MM.1S (cell line): ENCODE results near the gene ECE1.

Source experiments
- DNase-seq: peaks from one replicate; pipeline ENCODE4 v3.0.0-alpha.2; 2015
- H2AFZ ChIP-seq: fragments of 300-600 bp; sonication (generic); 2 replicates; pipeline ENCODE4 v1.6.0; 2016; ENCODE audit warnings: antibody characterized with exemption, low read length
- H3F3A ChIP-seq: fragments of 300-600 bp; sonication (generic); 2 replicates; pipeline ENCODE4 v1.6.1; 2016; ENCODE audit warnings: mild to moderate bottlenecking, antibody characterized with exemption, low read length, moderate library complexity, mixed read lengths; ENCODE audit not compliant: insufficient read depth
- H3K27ac ChIP-seq: fragments of 300-600 bp; sonication (generic); 2 replicates; pipeline ENCODE4 v1.5.1; 2016; ENCODE audit warnings: mild to moderate bottlenecking, low read length
- H3K27me3 ChIP-seq: fragments of 300-600 bp; sonication (generic); replicated peaks from 2 replicates; pipeline ENCODE4 v1.6.0; 2016; ENCODE audit warnings: low read length; ENCODE audit not compliant: insufficient read depth
- H3K36me3 ChIP-seq: fragments of 300-600 bp; sonication (generic); replicated peaks from 2 replicates; pipeline ENCODE4 v1.6.1; 2016; ENCODE audit warnings: mild to moderate bottlenecking, low read length, mixed read lengths; ENCODE audit not compliant: insufficient read depth
- H3K4me1 ChIP-seq: fragments of 300-600 bp; sonication (generic); 2 replicates; pipeline ENCODE4 v1.6.1; 2016; ENCODE audit warnings: low read length, mixed read lengths
- H3K4me2 ChIP-seq: fragments of 300-600 bp; sonication (generic); 2 replicates; pipeline ENCODE4 v1.6.0; 2016; ENCODE audit warnings: low read depth, low read length
- H3K4me3 ChIP-seq: fragments of 300-600 bp; sonication (generic); 2 replicates; pipeline ENCODE4 v1.5.1; 2016; ENCODE audit warnings: low read length, mixed read lengths
- H3K79me2 ChIP-seq: fragments of 300-600 bp; sonication (generic); 2 replicates; pipeline ENCODE4 v1.6.1; 2016; ENCODE audit warnings: mixed run types, low read length, mixed read lengths
- H3K9ac ChIP-seq: fragments of 300-600 bp; sonication (generic); 2 replicates; pipeline ENCODE4 v1.6.1; 2016; ENCODE audit warnings: low read length, mixed read lengths
- H3K9me2 ChIP-seq: fragments of 300-600 bp; sonication (generic); replicated peaks from 2 replicates; pipeline ENCODE4 v1.6.1; 2016; ENCODE audit warnings: mild to moderate bottlenecking, low read length, mixed read lengths; ENCODE audit not compliant: insufficient read depth
- H3K9me3 ChIP-seq: fragments of 300-600 bp; sonication (generic); replicated peaks from 2 replicates; pipeline ENCODE4 v1.6.1; 2016; ENCODE audit warnings: mild to moderate bottlenecking, low read length, mixed read lengths; ENCODE audit not compliant: insufficient read depth
- H4K20me1 ChIP-seq: fragments of 300-600 bp; sonication (generic); 2 replicates; pipeline ENCODE4 v1.6.1; 2016; ENCODE audit warnings: mild to moderate bottlenecking, low read length, moderate library complexity, mixed read lengths; ENCODE audit not compliant: insufficient read depth
- EZH2 ChIP-seq: fragments of 300-600 bp; sonication (generic); optimal IDR thresholded peaks from 2 replicates; pipeline ENCODE3; 2017; ENCODE audit warnings: low read depth, mild to moderate bottlenecking, antibody characterized with exemption, low read length, mixed read lengths
- EZH2phosphoT487 ChIP-seq: fragments of 300-600 bp; sonication (generic); IDR thresholded peaks from 2 replicates; pipeline ENCODE4 v1.6.1; 2018; ENCODE audit warnings: antibody characterized with exemption, low read length
- TF ChIP-seq, protein P1 (sequence below): fragments of 300-600 bp; sonication (generic); IDR thresholded peaks from 2 replicates; pipeline ENCODE4 v1.5.1; 2016; ENCODE audit warnings: antibody characterized with exemption, low read length, mixed read lengths

Gene ECE1

DNA sequence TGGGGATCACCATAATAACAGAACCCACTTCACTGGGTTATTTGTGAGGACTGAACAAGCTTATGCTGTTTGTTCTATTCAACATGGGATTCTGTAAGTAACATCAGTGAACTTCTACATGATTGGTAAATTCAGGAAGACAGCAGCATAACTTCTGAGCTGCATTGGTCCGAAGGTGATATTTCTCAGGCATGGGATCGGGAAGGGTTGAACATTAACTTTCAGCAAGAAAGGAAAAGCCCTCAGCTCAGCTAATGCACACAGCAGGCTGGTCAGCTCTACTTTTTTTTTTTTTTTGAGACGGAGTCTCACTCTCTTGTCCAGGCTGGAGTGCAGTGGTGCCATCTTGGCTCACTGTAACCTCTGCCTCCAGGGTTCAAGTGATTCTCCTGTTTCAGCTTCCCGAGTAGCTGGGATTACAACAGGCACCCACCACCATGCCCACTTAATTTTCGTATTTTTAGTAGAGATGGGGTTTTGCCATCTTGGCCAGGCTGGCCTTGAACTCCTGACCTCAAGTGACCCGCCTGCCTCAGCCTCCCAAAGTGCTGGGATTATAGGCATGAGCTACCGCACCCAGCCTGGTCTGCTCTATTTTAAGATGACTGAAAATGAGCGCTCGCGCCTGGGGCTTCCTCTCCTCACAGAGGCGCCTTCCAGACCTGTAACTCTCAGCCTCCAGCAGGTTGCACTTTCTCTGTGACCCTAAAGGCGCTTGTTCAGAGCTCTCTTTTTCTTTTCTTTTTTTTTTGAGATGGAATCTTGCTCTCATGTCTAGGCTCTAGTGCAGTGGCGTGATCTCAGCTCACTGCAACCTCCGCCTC lies 42.2 kb downstream of the ECE1 start:
- Histone ChIP-seq H3K9me2 (no peaks in the 10 kb centered on the region), H3K9me3 (no peaks in the 10 kb centered on the region), H3K4me1 (no peaks in the 10 kb centered on the region), H3F3A (no peaks in the 10 kb centered on the region), H3K4me2 (no peak overlapping the region), H3K79me2 (no peaks in the 10 kb centered on the region), H3K27me3 (no peaks in the 10 kb centered on the region), H4K20me1 (no peaks in the 10 kb centered on the region), H3K27ac (no peak overlapping the region), H3K9ac (no peak overlapping the region), H3K4me3 (no peak overlapping the region), H2AFZ (no peak overlapping the region), H3K36me3 (no peaks in the 10 kb centered on the region)
- no peak for TF ChIP-seq EZH2
- TF ChIP-seq, protein P1, sequence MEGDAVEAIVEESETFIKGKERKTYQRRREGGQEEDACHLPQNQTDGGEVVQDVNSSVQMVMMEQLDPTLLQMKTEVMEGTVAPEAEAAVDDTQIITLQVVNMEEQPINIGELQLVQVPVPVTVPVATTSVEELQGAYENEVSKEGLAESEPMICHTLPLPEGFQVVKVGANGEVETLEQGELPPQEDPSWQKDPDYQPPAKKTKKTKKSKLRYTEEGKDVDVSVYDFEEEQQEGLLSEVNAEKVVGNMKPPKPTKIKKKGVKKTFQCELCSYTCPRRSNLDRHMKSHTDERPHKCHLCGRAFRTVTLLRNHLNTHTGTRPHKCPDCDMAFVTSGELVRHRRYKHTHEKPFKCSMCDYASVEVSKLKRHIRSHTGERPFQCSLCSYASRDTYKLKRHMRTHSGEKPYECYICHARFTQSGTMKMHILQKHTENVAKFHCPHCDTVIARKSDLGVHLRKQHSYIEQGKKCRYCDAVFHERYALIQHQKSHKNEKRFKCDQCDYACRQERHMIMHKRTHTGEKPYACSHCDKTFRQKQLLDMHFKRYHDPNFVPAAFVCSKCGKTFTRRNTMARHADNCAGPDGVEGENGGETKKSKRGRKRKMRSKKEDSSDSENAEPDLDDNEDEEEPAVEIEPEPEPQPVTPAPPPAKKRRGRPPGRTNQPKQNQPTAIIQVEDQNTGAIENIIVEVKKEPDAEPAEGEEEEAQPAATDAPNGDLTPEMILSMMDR: no peak
- no peak for TF ChIP-seq EZH2phosphoT487
- DNase-seq: no peak

DNA sequence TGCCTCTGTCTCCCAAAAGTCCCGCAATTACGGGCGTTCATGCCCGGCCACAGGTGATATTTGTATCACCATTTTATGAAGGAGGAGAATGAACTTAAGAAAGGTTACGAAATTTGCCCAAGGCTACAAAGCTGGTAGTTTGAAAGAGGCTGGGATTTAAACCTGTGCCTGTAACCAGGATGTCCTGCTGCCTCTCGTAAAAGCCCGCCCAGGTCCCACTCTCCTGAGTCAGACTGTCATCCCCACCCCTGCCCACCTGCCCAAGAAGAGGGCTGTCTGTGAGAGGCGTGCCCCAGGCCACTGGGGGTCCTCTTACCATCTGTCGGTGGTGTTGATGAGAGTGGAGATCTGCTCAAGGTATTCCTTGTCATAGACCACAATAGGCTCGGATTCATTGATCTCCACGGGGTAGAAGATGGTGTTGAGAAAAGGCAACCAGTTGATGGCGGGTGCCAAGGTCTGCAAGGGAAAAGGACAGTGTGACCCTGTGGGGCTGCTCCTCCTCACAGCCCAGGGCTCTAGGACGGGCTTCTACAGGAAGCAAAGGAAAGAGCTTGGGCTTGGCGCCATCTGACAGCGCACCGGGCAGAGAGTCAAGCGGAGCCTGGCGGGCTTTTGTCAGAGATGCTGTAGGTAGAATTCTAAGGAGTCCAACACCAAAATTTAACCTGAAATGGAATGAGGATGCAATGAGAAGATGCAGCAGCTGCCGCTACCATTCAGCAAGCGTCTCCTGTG lies 43.2 kb downstream of the ECE1 start:
- Histone ChIP-seq H3K4me1 (no peaks in the 10 kb centered on the region), H3K36me3 (no peaks in the 10 kb centered on the region), H3F3A (no peaks in the 10 kb centered on the region), H3K4me3 (no peak overlapping the region), H2AFZ (no peak overlapping the region), H4K20me1 (no peaks in the 10 kb centered on the region), H3K27ac (no peak overlapping the region), H3K9me2 (no peaks in the 10 kb centered on the region), H3K9me3 (no peaks in the 10 kb centered on the region), H3K27me3 (no peaks in the 10 kb centered on the region), H3K79me2 (no peaks in the 10 kb centered on the region), H3K9ac (no peak overlapping the region), H3K4me2 (no peak overlapping the region)
- DNase-seq: no peak
- TF ChIP-seq, protein P1: no peak
- TF ChIP-seq EZH2: no peak
- no peak for TF ChIP-seq EZH2phosphoT487

DNA sequence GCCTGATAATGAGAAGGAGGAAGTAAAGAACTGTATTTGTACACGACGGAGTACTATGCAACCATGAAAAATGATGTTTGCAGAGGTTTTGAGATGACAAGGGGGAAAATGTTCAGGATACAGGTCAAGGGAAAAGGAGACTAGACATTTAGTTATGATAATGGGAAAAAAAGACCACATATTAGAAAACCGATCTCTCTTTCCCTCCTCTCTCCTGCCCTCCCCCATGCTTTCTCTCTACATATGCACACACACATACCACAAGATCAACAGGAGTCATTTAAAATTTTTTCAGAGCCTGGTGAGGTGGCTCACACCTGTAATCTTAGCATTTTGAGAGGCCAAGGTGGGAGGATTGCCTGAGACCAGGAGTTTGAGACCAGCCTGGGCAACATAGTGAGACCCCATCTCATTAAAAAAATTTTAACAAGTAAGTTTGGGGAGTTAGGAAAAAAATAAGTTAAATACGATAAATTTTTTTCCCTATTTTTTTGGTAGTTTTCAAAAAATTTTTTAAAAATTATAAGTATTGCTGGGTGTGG lies 44.5 kb downstream of the ECE1 start:
- H3K27ac ChIP-seq: no peak overlapping the region
- no peaks in the 10 kb centered on the region for H3K9me3 ChIP-seq
- no peaks in the 10 kb centered on the region for H4K20me1 ChIP-seq
- no peaks in the 10 kb centered on the region for H3K9me2 ChIP-seq
- no peaks in the 10 kb centered on the region for H3K4me1 ChIP-seq
- H3K79me2 ChIP-seq: no peaks in the 10 kb centered on the region
- no peak overlapping the region for H3K4me3 ChIP-seq
- no peak overlapping the region for H3K9ac ChIP-seq
- TF ChIP-seq EZH2phosphoT487 (no peak), EZH2 (no peak)
- TF ChIP-seq, protein P1: no peak
- H3K4me2 ChIP-seq: no peak overlapping the region
- no peaks in the 10 kb centered on the region for H3F3A ChIP-seq
- no peak overlapping the region for H2AFZ ChIP-seq
- H3K36me3 ChIP-seq: no peaks in the 10 kb centered on the region
- no peaks in the 10 kb centered on the region for H3K27me3 ChIP-seq
- DNase-seq: no peak
